Islet of Langerhans (tissue), 1 donor: ENCODE results near the gene SMCO3.
A peak's percentile ranks its signal among the peaks of the same experiment; 100 is the strongest.
"Not testable (repeated sequence)": the region's sequence is repeated elsewhere in the genome, so short reads cannot be mapped to it uniquely, and the experiment has no call there.

Experiments used
- FAIRE-seq: peaks from one replicate; lab custom pipeline; 2011; peaks lifted over from hg19 to GRCh38; lab: Jason Lieb, UNC

The SMCO3 gene

GRCh38 chr12:14774074-14774905, 39.7 kb downstream of the SMCO3 start:
- peak; percentile 87 for FAIRE-seq

DNA sequence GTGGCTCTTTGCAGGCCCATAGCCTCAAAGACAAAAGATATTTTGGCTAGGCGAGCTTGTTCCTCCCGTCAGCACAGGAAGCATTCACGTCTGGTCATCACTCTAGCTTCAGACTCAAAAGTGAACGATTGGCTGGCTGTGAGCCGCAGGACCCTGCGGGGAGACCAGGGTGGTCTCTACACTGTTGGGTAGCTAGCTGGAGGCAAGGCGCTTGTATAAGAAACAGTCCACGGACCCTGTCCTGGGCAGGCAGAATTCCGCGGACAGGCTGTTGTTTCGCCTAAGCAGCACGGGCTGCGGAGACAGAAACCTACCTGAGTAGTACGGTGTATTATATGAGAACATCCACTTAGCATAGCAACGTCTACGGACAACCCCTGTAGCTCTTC, 40.3 kb downstream of the SMCO3 start:
- no peak for FAIRE-seq

- no peak for FAIRE-seq
These were observed 41.0 kb downstream of the SMCO3 start for GRCh38 chr12:14772946-14773345.

- FAIRE-seq: no peak
These were observed 42.3 kb downstream of the SMCO3 start for GRCh38 chr12:14771651-14772137.

DNA sequence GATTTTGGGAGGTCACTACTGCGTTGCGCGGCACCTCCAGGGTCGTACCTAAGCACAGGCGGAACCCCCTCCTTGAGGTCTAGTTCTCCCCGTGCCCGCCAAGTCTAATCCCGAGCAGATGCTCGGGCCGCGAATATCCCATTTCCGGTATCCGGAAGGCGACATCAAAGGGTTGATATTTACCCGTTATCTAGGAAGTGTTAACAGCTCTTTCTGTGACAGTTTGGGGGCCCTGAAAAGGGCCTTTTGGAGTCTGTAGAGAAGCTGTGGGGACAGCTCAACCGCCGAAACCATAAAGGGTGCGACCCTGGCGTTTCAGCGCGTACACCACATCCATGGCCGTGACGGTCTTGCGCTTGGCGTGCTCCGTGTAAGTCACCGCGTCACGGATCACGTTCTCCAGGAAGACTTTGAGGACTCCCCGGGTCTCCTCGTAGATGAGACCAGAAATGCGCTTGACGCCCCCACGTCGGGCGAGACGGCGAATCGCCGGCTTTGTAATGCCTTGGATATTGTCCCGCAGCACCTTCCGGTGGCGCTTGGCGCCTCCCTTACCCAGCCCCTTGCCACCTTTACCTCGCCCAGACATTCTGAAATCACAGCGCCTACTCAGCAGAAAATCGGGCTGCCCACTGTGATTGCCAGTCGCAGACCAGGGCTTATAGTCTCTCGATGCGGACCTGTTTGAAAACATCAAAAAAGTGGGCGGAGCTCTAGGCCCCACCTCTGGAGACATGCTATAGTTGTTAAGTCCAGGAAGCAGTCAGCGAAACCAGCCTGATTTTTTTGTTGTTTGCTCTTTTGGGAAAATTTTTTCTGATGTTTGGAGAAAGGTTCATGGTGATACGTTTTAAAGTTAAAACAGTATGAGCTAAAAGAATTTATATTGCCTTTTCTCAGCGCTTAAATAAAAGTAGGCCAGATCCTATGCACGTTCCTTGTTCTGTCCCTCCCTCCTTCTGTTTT, 43.2 kb downstream of the SMCO3 start:
- peak; percentile 95 for FAIRE-seq

GRCh38 chr12:14769969-14770495, 44.0 kb downstream of the SMCO3 start:
- FAIRE-seq: no peak

GRCh38 chr12:14769466-14769968, 44.5 kb downstream of the SMCO3 start:
- no peak for FAIRE-seq

- FAIRE-seq: no peak
These were observed 45.1 kb downstream of the SMCO3 start for GRCh38 chr12:14768823-14769405.

DNA sequence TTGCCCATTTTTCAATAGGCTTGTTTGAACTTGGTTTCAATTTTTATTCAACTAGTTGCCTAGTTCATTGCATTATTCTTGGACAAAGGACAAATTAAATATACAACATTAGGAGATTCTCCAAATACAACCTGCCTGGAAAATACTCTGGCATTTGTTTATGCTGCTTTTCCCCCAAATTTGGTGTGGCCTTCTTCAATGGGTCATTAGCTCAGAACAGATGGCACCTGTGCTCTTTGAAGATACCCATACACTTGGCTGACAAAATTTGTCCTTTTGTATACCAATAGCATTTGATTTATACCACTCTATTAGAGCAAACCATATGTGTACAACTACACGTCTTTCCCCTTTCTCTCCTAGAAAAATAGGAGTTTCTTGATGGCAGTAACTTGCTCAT, 46.4 kb downstream of the SMCO3 start:
- FAIRE-seq: no peak

DNA sequence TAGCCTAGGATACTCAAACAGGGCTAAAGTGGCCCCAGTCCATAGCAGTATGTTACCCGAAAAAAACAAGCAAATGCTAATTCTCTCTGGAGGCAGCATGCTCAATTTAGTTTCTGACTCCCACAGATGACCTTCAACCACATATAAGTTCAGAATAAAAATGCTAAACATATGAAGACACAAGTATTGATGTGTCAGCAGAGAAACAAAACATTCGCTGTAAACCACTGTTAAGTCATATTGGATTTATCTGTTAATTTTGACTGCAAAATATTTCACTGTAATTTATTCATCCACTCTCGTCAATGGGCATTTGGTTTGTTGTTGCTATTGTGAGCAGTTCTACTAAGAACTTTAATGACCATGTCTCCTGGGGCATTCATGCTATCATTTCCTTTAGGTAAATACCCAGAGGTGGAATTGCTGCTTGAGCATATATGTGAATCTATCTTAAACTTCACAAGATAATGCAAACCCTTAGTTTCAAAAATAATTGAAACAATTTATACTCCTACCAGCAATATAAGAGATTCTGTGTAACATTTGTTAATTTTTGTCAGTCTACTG, 47.2 kb downstream of the SMCO3 start:
- FAIRE-seq: no peak

DNA sequence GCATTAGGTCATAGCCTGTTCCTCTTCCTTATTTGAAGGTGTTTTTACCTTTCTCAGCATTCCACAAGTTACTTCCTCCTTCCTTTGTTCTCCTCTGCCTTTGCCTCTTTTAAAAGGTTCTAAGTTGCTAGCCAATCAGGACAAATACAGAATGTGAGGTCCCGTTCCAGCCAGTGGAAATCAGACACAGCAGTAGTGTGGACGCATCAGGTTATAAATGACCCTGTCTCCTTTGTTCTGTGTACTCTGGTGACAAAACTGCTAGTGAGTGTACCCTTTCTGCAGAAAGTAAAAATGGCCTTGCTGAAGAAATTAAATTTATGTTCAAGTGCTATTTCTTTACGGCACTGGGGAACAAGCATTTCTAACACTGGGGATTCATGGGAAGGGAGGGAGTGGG, 48.0 kb downstream of the SMCO3 start:
- not testable (repeated sequence) for FAIRE-seq

GRCh38 chr12:14765398-14765797, 48.6 kb downstream of the SMCO3 start:
- no peak for FAIRE-seq

GRCh38 chr12:14759711-14760280, 54.2 kb downstream of the SMCO3 start:
- not testable (repeated sequence) for FAIRE-seq

DNA sequence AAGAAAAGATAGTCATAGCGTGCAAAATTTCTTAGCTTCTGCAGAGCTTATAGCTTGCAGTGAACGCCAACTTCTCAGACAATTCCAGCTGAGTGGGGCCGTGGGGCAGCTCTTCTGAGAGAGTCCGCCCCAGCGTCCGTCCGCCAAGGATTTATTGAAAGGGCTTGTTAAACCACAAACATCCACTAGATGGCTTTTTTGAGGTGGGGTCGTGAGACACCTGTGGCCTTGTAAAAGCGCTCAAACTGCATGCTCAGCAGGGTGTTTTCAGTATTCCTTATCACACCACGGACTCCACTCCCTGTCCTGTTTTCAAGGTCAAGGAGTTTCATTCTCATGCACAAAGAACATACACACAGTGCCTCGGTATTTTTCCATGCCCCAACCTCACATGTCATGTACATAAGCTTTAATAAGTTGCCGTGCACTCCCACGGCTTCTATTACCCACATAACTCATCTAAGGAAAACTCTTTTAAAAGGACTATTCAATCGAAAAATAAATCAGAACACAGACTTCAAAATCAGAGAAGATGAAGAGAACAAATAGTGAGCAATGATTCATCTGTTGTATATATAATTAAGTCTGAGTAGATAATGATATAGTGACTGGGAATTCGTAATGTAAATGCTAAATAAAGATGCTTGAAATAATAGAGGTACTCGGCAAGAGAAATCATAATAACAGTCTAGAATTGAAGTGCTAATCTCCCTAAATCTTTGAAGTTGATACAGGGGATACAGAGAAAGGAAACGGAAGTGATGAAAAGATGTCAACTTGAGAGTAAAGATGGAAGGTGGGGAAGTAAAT, 57.4 kb downstream of the SMCO3 start:
- peak; percentile 30 for FAIRE-seq
